Activated gamma-delta T cell treated with anti-CD3 and anti-CD28 coated beads, Interleukin-2, amount 50 U/mL, for 16 hours (primary cell): ENCODE data around the gene CORO6.

Experiments used
- DNase-seq: peaks from one replicate; pipeline ENCODE4 v3.0.0-alpha.2; 2020; ENCODE audit warnings: low read depth

CORO6 gene

GRCh38 chr17:29630630-29631193 lies 8.0 kb upstream of the CORO6 start:
- DNase-seq = no peak

- no peak for DNase-seq
These were observed 7.1 kb upstream of the CORO6 start for GRCh38 chr17:29629839-29630238.

GRCh38 chr17:29628644-29629043 lies 5.9 kb upstream of the CORO6 start:
- no peak for DNase-seq

GRCh38 chr17:29627951-29628350 lies 5.2 kb upstream of the CORO6 start:
- DNase-seq = no peak

- DNase-seq = no peak
These were observed 2.5 kb upstream of the CORO6 start for GRCh38 chr17:29625037-29625750.

- no peak for DNase-seq
These were observed 1.9 kb upstream of the CORO6 start for GRCh38 chr17:29624586-29624985.

GRCh38 chr17:29623283-29623647 lies 553 bp upstream of the CORO6 start:
- no peak for DNase-seq

- DNase-seq = no peak
These were observed 939 bp downstream of the CORO6 start for GRCh38 chr17:29621751-29622194.

GRCh38 chr17:29620779-29621500 lies 1.8 kb downstream of the CORO6 start:
- DNase-seq = no peak

GRCh38 chr17:29620271-29620670 lies 2.4 kb downstream of the CORO6 start:
- DNase-seq = no peak

- DNase-seq = no peak
These were observed 3.5 kb downstream of the CORO6 start for GRCh38 chr17:29619251-29619650.

GRCh38 chr17:29618272-29619065 lies 4.2 kb downstream of the CORO6 start:
- DNase-seq = no peak

- DNase-seq = peak; percentile 80
These were observed 5.0 kb downstream of the CORO6 start for GRCh38 chr17:29617481-29618271.

GRCh38 chr17:29617125-29617480 lies 5.6 kb downstream of the CORO6 start:
- peak; percentile 82 for DNase-seq

GRCh38 chr17:29616300-29617048 lies 6.2 kb downstream of the CORO6 start:
- DNase-seq = no peak

- peak; percentile 72 for DNase-seq
These were observed 7.0 kb downstream of the CORO6 start for GRCh38 chr17:29615492-29616299.

- DNase-seq = no peak
These were observed 7.7 kb downstream of the CORO6 start for GRCh38 chr17:29615048-29615385.

- no peak for DNase-seq
These were observed 8.2 kb downstream of the CORO6 start for GRCh38 chr17:29614349-29615047.

- no peak for DNase-seq
These were observed 8.9 kb downstream of the CORO6 start for GRCh38 chr17:29613856-29614255.
